ENCODE results near the gene BMP6.

Gene BMP6

DNA sequence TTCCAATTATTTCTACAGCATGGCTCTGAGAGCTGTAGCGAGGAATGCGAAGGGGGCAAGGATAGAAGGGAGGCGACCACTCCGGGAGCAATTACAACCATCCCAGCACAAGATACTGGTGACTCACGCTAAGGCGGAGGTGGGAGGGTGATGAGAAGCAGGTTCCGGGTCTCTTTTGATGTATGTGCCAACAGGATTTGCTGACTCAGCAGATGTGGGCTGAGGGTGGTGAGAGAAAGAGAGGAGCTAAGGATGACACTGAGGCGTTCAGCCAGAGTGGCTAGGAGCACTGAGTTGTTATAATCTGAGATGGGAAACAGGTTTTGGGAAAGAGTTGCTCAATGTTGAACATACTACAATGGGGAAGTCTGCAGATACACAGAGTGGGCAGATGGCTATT is 194.0 kb downstream of the BMP6 start:
- no peak for TF ChIP-seq ZFX (IDR thresholded peaks at IDR 0.05; ENCODE audit: borderline replicate concordance)
- TF ChIP-seq, protein P1, sequence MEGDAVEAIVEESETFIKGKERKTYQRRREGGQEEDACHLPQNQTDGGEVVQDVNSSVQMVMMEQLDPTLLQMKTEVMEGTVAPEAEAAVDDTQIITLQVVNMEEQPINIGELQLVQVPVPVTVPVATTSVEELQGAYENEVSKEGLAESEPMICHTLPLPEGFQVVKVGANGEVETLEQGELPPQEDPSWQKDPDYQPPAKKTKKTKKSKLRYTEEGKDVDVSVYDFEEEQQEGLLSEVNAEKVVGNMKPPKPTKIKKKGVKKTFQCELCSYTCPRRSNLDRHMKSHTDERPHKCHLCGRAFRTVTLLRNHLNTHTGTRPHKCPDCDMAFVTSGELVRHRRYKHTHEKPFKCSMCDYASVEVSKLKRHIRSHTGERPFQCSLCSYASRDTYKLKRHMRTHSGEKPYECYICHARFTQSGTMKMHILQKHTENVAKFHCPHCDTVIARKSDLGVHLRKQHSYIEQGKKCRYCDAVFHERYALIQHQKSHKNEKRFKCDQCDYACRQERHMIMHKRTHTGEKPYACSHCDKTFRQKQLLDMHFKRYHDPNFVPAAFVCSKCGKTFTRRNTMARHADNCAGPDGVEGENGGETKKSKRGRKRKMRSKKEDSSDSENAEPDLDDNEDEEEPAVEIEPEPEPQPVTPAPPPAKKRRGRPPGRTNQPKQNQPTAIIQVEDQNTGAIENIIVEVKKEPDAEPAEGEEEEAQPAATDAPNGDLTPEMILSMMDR (IDR thresholded peaks at IDR 0.05), result no peak
- no peak overlapping the region for H3K27ac ChIP-seq

DNA sequence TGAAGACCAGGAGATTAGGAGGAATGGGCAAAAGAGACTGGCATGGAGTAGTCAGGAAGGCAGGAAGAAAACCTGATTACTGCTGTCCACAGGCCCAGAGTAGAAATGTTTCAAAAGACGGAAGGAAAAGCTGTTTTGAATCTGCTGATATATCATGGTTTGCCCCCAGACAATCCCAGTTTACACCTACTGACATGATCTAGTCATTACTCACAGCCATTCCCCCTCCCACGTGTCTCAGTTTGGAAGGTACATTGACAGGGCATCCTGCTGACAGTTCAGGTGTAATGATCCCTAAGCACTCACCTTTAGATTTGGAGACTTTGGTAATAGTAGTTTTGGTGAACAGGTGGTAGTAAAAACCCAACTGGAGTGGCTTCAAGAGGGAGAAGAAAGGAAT is 194.5 kb downstream of the BMP6 start:
- no peak overlapping the region for H3K27ac ChIP-seq

DNA sequence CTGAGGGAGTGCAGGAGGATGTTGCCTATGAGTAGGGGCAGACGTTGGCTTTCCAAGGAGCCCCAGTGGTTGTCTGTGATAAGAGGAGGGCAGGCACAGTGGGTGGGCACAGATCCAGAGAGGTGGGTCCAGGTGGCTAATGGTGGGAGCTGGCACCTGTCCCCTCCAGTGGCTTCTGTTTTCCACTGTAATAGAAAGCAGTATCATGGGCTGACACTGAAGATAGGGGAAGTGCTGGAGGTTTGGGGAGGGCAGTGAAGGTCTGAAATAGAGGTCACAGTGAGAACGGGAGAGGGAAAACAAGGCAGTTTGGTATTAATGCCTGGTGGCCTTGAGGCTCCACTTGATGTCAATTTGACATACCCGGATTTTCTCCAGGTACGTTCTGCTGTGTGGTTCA is 195.1 kb downstream of the BMP6 start:
- no peak overlapping the region for H3K27ac ChIP-seq

More for the DNA sequence above, 194.5 kb downstream of the BMP6 start:
- no peak for TF ChIP-seq ZFX (IDR thresholded peaks at IDR 0.05; ENCODE audit: borderline replicate concordance)
- TF ChIP-seq, protein P1 (IDR thresholded peaks at IDR 0.05), result no peak

DNA sequence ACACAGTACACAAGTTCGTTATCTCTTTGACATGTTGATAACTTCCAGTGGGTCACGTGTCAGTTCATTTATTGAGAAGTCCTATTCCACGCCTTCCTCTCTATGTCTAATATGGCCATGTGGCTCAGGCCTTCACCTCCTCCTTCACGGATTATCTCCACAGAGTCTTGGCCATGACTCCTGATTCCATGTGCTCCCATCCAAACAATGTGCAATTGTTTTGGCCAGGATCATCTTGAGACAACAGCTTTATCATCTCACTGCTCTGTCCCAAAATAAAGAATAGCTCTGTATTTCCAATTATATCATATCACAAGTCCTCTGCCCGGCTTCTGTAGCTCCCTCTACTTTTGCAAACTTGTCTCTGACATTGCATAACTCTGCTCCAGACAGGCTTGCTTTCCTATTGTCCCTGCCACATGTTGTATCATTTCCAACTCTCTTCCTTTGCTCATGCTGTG is 195.8 kb downstream of the BMP6 start:
- no peak overlapping the region for H3K27ac ChIP-seq
- no peak for TF ChIP-seq ZFX (IDR thresholded peaks at IDR 0.05; ENCODE audit: borderline replicate concordance)
- TF ChIP-seq, protein P1 (IDR thresholded peaks at IDR 0.05), result no peak

More for the DNA sequence above, 195.1 kb downstream of the BMP6 start:
- TF ChIP-seq ZFX (IDR thresholded peaks at IDR 0.05; ENCODE audit: borderline replicate concordance), result no peak
- TF ChIP-seq, protein P1 (IDR thresholded peaks at IDR 0.05), result no peak

DNA sequence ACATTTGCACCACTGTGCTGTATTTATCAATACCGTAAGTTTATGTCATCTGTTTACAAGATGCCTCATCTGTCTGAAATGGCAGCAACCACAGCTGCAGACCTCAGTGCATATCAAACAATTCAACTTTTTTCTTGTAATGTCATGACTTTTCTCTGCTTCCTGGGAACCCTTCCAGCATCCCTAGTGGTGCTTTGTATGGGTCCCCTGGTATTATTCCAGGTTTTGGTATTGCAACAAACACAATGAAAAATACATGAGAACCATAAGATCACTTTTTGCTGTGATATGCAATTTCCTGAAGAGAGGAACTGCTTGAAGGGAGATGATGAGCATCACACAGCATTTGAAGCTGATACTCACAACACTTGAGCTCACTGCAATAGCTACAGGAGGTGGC is 196.7 kb downstream of the BMP6 start:
- TF ChIP-seq, protein P1 (IDR thresholded peaks at IDR 0.05), result no peak
- no peak for TF ChIP-seq ZFX (IDR thresholded peaks at IDR 0.05; ENCODE audit: borderline replicate concordance)
- no peak overlapping the region for H3K27ac ChIP-seq

DNA sequence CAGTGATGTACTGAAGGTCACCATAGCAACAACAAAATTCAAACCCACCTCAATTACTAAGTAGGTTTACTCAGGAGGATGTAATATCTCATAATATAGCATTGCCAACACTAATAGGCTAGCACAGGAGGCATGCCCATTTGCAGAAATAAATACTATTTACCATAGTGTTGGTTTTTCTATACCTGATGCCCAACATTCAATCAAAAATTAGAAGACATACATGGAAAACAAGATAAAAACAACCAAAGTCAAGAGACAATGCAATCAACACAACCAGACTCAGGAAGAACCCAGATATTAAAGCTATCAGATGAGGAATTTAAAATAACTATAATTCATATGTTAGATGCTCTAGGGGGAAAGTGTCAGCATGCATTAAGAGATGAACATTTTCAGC is 199.0 kb downstream of the BMP6 start:
- TF ChIP-seq, protein P1 (IDR thresholded peaks at IDR 0.05), result no peak
- TF ChIP-seq ZFX (IDR thresholded peaks at IDR 0.05; ENCODE audit: borderline replicate concordance), result no peak
- H3K27ac ChIP-seq, result no peak overlapping the region

All from 22Rv1 (cell line).